ENCODE measurements around the gene GRK4. TPM values are rescaled to one million over a fixed set of nuclear protein-coding genes. Genes with fewer than 3 reads are reported as not detected.
"Not testable (repeated sequence)": the region's sequence is repeated elsewhere in the genome, so short reads cannot be mapped to it uniquely, and the experiment has no call there.

The GRK4 gene
- total RNA-seq, 1 donor from 2014 or later, result 5.9 TPM

DNA sequence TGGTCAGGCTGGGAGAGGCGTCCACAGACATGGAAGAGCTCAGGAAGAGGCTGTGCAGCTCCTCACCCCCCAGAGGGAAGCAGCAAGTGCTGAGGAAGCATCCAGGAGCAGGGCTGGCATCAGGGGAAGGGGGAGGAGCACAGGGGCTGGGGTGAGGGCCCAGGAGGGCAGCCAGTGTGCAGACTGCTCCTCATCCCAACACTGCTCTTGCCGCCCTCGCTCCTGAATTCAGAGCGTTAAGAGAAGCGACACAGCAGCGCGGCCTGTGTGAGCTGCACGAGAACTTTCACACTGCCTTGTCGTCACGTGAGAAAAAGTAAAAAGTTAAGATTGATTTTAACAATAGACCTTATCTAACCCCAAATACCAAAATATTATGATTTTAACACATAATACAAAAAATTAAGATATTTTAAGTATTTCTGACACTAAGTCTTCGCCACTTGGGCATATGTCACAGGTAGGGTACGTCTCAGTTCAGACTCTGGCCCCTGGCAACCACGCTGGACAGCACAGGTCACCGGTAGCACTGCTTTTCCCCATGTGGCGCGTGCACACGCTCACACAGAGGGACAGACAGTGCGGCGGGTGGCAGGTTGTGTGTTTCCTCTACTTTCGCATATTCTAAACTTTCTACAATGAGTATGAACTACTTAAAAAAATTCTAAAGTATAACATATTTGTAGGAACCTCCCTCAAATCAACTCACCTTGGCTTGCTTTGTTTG, 19.8 kb upstream of the GRK4 start:
- H3K27ac Mint-ChIP-seq (ENCODE audit: unreplicated experiment), result no peak overlapping the region
- peaks cover 7% of the 10 kb centered on the region for H3K27me3 Mint-ChIP-seq (ENCODE audit: unreplicated experiment)
- H3K4me3 Mint-ChIP-seq (ENCODE audit: unreplicated experiment), result no peak overlapping the region
- peaks cover 2% of the 10 kb centered on the region for H3K4me1 Mint-ChIP-seq (ENCODE audit: unreplicated experiment)
- no peaks in the 10 kb centered on the region for H3K9me3 Mint-ChIP-seq (ENCODE audit: unreplicated experiment)
- H3K36me3 Mint-ChIP-seq (ENCODE audit: low read depth, unreplicated experiment), result peaks cover 41% of the 10 kb centered on the region
- DNase-seq (ENCODE audit: low spot score), result no peak
- no peak for TF ChIP-seq CTCF (IDR thresholded peaks at IDR 0.05; ENCODE audit: unreplicated experiment)

DNA sequence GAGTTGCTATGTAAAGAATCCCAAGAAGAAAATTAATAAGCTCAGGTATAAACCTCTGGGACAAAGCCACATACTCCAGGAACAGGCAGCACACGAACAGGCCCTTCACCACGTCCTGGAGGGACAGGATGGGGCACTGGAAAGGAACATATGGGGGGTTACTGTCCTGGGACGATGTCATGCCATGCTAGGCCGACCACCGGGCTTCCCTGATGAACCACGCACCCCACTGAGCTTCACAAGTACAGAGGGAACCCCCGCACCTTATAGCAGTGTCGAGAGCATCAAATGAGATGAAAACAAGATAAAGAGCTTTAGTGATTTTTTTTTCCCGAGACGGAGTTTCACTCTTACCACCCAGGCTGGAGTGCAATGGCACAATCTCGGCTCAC, 19.3 kb upstream of the GRK4 start:
- no peak overlapping the region for H3K27ac Mint-ChIP-seq (ENCODE audit: unreplicated experiment)
- peaks cover 2% of the 10 kb centered on the region for H3K4me1 Mint-ChIP-seq (ENCODE audit: unreplicated experiment)
- no peak overlapping the region for H3K4me3 Mint-ChIP-seq (ENCODE audit: unreplicated experiment)
- peaks cover 40% of the 10 kb centered on the region for H3K36me3 Mint-ChIP-seq (ENCODE audit: low read depth, unreplicated experiment)
- H3K27me3 Mint-ChIP-seq (ENCODE audit: unreplicated experiment), result peaks cover 7% of the 10 kb centered on the region
- no peak for TF ChIP-seq CTCF (IDR thresholded peaks at IDR 0.05; ENCODE audit: unreplicated experiment)
- no peak for DNase-seq (ENCODE audit: low spot score)
- no peaks in the 10 kb centered on the region for H3K9me3 Mint-ChIP-seq (ENCODE audit: unreplicated experiment)

DNA sequence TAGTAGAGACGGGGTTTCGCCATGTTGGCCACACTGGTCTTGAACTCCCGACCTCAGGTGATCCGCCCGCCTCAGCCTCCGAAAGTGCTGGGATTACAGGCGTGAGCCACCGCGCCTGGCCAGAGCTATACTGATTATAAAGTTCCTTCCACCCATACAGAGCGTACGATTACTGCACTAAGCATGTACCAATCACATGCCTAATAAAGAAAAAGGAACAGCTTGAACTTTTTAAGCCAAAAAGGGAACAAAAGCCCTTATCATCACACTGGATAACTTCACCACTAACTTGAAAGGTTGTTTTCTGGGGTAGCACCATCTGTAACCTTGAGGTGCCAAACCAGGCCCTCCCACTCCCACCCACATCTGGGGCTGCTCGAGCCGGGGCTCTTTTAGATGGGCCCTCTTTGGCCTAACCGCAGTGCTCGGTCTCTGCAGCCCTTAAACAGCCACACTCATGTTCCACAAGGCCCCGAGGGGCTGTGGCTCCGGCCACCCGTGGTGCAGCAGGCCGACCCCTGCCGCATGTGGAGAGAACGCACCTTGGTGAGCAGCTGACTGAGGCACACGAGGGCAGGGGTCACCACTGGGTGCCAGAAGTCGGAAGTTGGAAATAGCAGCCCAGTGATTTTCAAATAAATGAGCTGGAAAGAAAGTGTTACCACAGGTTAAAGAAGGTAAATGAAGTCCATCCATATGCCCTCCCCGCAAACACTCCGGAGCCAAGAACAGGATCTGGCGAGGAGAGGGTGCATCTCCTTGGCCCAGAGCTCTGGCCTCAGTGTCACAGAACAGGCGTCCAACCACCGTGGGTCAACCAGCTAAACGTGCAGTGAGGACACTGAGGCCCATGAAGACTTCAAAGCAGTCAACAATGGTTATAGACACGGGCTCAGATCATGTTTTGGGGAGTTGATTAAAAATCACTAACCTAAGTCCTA, 18.5 kb upstream of the GRK4 start:
- peaks cover 38% of the 10 kb centered on the region for H3K36me3 Mint-ChIP-seq (ENCODE audit: low read depth, unreplicated experiment)
- no peak overlapping the region for H3K27ac Mint-ChIP-seq (ENCODE audit: unreplicated experiment)
- TF ChIP-seq CTCF (IDR thresholded peaks at IDR 0.05; ENCODE audit: unreplicated experiment), result no peak
- no peaks in the 10 kb centered on the region for H3K9me3 Mint-ChIP-seq (ENCODE audit: unreplicated experiment)
- DNase-seq (ENCODE audit: low spot score), result no peak
- H3K4me1 Mint-ChIP-seq (ENCODE audit: unreplicated experiment), result peaks cover 2% of the 10 kb centered on the region
- H3K4me3 Mint-ChIP-seq (ENCODE audit: unreplicated experiment), result no peak overlapping the region
- H3K27me3 Mint-ChIP-seq (ENCODE audit: unreplicated experiment), result peaks cover 7% of the 10 kb centered on the region

- not testable (repeated sequence) for H3K4me1 Mint-ChIP-seq (ENCODE audit: unreplicated experiment); DNase-seq (ENCODE audit: low spot score); H3K27ac Mint-ChIP-seq (ENCODE audit: unreplicated experiment)
Measured at GRCh38 chr4:2945619-2946604, 17.5 kb upstream of the GRK4 start.

More at GRCh38 chr4:2945619-2946604, 17.5 kb upstream of the GRK4 start:
- not testable (repeated sequence) for H3K9me3 Mint-ChIP-seq (ENCODE audit: unreplicated experiment); H3K27me3 Mint-ChIP-seq (ENCODE audit: unreplicated experiment)
- Mint-ChIP-seq H3K36me3 (ENCODE audit: low read depth, unreplicated experiment) (peaks cover 42% of the 10 kb centered on the region), H3K4me3 (ENCODE audit: unreplicated experiment) (peak overlapping the region; percentile 56)
